GM19468 (cell line): ENCODE data around the gene PIN1.

Experiments
- ATAC-seq: cut with Tn5 transposase; IDR thresholded peaks from one replicate; pipeline ENCODE4 v1.9.1; 2021; ENCODE audit warnings: mild to moderate bottlenecking, moderate library complexity, moderate number of reproducible peaks; ENCODE audit not compliant: unreplicated experiment; ENCODE audit errors: extremely low read depth

Gene PIN1

DNA sequence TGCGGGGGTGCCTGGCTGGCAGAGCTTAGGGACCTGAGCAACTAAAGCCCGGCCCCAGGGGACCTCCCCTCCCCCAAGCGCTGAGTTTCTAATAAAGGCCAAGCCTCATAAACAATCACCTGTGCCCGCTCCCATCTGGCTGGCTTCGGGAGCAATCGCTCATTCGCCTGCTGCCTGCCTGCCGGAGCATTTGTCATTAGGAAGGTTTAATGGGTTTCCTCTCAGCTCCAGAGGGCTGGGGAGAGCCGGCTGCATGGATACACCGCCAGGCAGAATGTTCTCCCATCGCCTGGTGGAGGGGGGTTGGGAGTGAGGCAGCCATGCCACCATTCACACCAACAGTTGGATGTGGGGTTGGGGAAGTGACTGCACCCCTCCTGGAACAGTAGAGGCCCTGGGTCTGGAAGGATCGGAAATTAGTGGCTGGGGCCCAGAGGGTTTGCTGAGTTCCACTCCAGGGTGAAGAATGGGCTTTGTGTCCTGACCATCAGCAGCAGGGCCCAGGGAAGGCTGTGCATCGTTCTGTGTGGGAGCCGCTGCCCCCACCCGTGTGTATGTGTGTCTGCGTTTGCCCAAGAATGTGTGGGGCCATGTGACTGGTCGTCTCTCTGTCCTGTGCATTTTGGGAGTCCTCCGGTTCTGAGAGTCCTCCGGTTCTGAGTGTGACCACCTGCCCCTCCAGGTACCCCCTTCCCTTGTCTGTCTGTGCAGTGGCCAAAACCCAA, 15.3 kb downstream of the PIN1 start:
- ATAC-seq, result no peak

DNA sequence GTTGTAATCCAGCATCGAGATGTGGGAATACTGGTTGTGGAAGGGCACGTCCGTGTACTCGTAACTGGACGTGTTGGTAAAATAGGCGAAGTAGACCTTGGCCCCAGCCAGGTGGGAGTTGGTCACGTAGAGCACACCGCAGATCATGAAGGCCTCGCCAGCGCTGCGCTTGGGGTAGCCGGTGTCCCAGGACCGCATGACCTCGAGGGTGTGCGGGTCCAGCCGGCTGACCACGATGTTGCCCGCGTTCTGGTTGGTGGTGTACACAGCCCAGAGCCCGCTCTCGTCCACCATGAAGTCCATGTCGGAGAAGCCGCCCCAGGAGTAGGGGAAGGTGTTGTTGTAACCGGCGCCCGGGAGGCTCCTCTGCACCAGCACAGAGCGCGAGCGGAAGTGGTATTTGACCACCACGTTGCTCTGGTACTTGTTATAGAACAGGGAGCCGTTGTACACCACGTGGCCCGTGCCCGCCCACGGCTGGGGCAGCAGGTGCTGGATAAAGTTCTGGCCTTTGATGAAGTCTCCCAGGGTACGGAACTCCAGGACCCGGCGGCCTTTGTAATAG, 19.2 kb downstream of the PIN1 start:
- no peak for ATAC-seq

DNA sequence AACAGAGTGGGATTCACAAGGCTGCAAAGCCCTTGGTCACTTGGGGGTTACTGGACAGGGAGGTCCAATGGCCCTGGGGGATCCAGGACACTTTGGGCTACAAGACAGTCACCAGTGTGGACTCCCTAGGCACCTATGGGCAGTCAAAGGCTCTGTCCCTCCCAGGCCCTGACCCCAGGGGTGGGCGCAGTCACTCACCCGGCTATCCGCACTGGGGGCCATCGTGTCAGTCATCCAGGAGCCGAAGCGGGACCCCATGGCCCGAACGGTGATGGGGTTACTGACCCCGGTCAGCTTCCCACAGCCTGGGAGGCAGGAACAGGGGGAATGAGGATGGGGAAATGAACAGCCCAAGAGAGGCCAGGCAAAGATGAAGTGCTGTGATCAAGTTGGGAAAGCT, 21.5 kb downstream of the PIN1 start:
- no peak for ATAC-seq

DNA sequence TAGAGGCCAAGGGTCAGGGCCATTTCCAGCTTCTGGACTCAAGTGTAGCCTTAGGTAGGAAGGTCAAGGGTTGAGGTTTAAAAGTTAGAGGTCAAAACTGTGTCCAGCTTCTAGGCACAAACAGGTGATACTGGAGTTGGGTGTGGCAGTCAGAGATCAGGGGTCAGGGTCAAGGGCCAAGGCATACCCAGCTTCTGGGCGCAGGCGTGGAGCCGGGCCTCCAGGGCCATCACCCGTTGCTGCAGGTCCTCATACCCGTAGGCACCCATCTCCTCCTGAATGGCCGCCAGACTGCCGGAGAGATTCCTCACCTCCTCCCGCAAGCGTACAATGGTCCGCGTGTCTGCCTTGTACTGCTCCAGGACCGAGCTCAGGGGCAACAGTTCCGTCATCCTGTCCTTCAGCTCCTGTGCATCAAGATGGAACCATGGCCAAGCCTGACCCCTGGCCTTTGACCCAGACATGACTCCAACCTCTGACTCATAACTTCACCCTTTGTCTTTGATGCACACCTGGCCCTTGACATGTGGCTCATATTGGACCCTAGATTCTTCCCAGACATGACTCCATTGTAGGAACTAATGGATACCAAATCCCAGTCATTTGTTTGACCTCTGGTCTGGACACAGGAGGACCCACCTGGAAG, 22.1 kb downstream of the PIN1 start:
- ATAC-seq, result no peak

DNA sequence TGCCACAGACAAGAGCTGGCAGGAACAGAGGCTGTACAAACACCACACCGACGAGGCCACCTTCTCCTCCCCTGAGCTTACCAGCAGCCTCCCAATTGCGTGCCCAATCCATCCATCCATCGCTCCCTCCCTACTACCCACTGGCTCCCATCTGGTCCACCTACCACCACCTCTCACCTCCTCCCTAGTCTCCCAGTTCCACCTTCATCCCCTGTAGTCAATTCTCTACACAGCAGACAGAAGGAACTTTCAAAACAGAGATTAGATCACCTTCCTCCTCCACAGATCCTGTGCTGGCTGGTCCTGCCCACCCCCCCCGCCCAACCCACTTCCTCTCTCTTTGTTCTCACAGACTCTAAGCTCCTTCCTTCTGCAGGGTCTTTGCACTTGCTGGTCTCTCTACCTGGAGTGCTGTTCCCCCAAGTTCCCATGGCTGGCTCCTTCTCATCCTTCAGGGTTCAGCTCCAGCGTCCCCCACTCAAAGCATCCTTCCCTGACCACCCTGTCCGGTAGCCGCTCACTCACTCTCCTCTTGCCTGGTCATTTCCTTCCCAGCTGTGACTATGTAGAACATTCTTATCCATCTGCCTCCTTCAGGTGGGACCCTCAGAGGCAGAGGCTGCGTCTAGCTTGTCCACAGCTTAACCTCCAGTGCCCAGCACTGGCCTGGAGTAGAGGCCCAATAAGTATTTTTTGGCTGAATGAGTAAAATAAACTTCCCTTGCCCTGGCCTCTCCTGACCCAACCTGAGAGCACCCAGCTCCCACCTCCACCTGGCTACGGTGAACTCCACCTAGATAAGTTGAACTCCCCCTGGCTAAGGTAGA, 23.0 kb downstream of the PIN1 start:
- ATAC-seq, result no peak

DNA sequence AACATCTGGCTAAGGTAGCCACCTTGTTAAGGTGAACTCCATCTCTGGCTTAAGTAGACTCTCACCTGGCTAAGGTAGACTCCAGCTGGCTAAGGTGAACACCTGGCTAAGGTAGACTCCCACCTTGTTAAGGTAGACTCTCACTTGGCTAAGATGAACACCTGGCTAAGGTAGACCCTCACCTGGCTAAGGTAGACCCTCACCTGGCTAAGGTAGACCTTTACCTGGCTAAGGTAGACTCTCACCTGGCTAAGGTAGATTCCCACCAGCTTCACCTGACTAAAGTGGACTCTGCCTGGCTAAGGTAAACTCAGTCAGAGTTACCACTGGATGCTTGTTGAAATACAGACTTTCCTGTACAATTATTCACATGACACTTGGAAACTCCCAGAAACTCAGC, 23.6 kb downstream of the PIN1 start:
- ATAC-seq, result no peak

DNA sequence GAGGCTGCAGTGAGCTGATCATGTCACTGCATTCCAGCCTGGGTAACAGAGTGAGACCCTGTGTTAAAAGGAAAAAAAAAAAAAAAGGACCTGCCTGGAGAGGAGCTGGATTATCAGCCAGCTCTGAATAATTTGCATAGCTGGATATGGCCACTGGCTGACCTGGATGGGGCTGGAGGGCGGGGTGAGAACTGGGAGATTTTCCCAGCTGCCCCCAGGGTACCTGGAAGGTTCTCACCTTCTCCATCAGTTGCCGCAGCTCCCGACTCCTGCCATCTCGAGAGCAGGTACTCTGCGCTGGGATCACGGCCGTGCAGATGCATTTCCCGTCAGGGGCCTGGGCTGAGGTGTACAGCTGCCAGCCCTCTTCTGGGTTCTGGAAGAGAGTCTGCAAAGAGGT, 25.3 kb downstream of the PIN1 start:
- no peak for ATAC-seq

DNA sequence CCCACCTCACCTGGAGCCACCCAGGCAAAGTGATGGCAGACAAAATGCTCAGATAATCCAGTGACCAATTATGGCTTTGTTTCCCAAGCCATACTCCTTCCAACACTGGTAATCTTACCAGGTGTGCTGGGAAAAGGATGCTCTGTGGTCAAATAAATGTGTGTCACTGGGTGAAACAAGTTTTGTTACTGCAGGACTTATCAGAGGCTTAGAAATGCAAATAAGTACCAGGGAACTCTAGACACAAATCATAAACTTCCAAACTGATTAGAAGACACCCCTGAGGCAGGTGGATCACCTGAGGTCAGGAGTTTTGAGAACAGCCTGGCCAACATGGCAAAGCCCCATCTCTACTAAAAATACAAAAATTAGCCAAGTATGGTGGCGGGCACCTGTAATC, 26.4 kb downstream of the PIN1 start:
- ATAC-seq, result no peak

DNA sequence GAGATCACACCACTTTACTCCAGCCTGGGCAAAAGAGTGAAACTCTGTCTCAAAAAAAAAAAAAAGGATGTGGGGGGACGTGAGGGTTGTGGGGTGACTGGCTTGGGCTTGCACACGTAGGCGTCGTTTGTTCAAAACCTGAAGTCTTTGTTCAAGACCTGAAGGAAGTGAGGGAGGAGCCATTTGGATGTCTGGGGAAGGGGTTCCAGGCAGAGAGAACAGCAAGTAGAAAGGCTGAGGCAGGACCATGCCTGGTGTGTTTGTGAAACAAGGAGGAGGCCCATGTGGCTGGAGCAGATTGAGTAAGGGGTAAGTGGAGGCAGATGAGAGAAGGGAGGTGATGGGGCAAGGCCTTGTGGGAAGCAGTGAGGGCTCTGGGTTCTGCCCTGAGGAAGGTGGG, 27.8 kb downstream of the PIN1 start:
- no peak for ATAC-seq

DNA sequence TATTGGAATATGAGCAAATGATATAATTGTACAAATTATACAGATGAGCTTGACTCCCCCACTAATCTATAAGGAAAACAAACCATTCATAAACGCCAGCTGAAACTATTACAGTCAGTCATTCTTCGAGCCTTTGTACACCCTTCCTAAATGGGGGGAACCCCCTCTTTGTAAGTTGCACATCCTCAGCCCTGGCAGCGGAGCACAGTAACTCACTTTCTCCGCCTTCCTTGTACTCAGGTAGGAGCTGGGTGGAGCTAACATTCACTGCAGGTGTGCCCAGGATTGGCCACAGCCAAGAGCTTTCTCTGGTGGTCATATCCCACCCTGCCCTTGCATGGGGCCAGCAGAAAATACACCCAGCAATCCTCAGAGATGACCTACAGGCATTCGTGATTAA, 28.6 kb downstream of the PIN1 start:
- no peak for ATAC-seq

DNA sequence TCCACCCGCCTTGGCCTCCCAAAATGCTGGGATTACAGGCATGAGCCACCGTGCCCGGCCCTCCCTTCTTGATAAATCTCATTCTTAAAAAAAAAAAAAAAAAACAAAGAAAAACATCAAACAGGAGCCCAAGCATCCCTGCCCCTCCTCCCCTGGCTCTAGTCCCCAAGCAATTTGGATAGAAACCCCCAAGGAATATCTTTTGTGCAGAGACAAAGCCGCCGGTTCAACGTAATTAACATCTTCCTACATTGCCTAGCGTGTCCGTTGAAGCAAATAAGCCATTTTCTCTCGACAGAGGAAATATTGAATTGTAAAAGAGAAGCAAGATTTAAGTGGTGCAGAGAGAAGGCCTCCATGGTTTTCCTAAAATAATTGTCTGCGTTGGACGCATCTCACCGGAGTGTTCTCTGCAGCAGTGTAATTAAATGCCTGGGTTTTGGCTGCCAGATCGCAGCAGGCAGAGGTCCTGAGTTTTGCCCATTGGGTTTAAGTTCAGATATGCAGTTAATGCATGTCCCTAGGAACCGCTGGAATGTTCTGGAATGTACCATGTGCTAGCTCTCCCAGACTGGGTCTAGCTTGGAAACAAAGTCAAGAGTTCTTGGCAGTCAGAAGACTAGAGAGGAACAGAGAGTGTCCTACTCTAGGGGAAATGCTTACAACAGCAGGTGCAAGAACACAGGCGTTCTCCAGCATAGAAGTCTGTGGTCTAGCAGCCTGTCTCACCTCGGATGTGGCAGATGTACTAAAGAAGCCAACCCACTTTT, 30.8 kb downstream of the PIN1 start:
- ATAC-seq, result no peak

DNA sequence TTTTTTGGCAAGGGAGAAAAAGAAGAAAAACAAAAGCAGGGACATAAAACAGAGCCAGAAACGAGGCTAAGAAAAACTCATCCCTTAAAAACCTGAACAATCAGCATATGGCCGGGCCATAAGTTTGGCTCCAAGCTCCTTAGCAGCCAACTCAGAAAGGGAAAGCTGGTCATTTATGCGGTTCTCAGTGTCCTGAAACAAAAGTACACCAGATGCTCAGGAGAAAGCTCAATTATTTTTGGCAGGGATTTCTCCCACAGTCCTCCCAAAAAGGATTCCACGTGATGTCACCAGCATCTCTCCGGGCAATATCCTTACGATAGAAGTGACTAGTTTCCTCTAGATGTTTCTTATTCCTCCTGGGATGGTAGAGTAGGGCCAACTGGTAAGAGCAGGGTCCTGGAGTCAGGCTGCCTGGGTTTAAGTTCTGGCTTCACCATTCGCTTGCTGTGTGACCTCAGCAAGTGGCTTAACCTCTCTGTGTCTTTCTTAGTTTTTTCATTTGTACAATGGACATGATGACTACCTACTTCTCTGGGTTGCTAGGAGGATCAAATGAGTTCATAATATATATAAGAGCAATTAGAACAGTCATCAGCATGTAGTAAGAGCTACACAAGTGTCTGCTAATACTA, 34.0 kb downstream of the PIN1 start:
- no peak for ATAC-seq

DNA sequence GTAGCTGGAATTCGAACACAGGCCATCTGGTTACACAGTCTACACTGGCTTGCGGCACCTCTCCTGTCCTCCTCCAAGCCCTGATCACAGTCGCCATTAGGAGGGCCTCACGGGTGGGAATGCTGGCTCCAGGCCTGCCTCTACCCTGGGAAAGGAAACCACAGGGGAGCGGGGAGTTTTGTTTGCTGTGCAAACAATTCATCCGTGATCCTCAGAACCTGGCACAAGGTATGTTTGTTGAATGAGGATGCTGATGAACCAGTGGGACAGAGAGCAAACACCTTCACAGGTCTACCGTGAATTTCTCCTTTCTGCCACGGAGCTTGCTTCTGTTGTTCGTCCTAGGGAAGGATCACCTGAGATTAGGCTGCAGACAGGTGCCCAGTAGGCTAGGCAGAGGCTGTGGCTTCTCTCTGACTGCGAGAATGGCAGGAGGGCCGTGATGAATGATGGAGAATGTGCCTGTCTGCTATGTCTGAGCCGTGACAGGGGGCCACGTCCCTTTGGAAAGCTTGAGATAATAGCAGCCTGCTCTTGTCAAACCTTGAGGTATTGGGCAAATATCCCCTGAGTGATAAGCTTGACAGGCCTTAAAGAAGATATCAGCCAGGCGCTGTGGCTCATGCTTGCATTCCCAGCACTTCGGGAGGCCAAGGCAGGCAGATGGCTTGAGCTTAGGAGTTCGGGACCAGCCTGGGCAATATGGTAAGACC, 36.7 kb downstream of the PIN1 start:
- no peak for ATAC-seq

DNA sequence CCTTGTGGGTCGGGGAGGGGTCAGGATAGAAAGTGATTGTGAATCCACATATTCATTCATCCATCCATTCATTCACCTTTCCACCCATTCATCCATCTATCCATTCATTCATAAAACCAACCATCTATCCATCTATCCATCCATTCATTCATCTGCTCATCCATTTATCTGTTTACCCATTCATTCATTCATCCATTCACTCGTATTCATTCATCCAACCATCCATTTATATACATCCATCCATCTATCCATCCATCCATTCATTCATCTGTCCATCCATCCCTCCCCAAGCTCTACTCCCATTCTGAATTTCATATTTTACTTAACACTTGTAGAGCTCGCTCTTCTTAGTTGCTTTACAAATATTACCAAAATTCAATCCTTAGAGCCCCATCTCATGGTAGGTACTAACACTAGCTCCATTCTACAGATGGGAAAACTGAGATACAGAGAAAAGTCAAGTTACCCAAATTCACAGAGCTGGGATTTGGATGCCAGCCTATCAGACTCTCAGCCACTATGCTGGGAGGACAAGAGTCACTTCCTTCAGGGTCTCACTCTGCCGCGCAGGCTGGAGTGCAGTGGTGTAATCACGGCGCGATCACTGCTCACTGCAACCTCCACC, 37.6 kb downstream of the PIN1 start:
- no peak for ATAC-seq

DNA sequence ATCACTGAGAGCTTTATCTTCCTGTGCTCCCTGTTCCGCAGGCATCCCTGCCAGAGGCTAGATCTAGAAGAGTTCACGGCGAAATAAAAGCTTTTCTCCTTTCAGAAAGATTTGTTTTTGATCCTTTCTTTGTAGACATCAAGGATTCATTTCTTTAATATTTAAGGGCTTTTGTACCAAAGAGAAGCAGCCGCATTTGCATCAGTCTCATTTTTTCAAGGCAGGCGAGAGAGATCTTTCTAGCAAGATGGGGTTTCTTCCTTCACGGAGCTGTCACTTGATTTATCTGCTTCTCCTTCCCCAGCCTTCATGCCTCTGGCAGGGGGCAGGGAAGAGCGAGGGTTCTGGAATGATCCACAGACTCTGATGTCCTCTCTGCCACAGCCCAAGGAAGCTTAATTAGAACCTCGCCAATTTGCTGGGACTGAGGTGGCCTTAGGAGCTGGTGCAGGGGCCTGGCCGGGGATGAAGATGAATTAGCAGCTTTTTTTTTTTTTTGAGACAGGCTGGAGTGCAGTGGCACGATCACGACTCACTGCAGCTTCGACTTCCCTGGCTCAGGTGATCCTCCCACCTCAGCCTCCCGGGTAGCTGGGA, 40.0 kb downstream of the PIN1 start:
- ATAC-seq, result no peak

DNA sequence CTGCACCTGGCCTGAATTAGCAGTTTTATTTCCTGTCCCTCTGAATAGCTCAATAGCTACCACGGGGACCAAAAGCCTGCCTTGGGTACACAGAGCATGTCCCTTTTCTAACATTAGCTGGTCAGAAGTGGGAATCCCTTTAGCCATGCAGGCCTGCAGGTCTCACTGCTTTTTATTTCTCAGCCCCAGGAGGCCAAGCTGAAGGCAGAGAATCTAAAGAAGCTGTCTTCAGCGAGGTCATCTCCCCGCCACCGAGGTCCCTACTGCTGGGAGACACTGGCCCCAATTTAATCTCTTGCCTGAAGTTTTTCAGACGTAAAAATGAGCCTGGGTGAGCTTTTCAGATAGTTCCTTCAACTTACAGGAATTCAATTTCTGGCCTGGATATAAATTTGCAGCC, 40.7 kb downstream of the PIN1 start:
- no peak for ATAC-seq

DNA sequence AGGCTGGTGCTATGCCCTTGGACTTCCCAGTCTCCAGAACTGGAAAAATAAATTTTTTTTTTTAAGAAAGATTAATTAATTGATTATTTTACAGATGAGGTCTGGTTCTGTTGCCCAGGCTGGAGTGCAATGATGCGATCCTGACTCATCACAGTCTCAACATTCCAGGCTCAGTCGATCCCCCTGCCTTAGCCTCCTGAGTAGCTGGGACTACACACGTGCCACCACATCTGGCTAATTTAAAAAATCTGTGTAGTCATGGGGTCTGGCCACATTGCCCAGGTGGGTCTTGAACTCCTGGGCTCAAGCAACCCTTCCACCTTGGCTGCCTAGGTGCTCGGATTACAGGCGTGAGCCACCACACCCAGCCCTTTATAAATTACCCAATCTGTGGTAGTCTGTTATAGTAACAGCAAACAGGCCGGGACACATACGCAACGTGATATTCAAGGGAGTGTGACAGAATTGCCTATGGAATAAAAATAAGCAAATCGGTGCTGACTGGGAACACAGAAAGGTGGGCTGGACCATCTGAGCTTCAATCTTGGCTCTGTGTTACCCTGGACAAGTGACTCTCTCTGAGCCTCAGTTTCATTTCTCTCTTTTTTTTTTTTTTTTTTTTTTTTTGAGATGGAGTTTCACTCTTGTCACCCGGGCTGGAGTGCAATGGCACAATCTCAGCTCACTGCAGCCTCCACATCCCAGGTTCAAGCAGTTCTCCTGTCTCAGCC, 42.8 kb downstream of the PIN1 start:
- ATAC-seq, result no peak
